ENCODE measurements around the gene ASTN2. TPM values are rescaled to one million over a fixed set of nuclear protein-coding genes. Genes with fewer than 3 reads are reported as not detected.

ASTN2 gene
- total and polyA plus RNA-seq, 2 donors (not counting 3 experiments of a cell fraction or from before 2014, with no cell fraction given): 1.0 to 1.9 TPM

GRCh38 chr9:116549061-116549664 lies 865.7 kb downstream of the ASTN2 start:
- no peaks in the 10 kb centered on the region for H3K27me3 ChIP-seq (ENCODE audit: control insufficient read depth in 2 of 2, insufficient read depth in 2 of 2, low read length in 2 of 2)
- H3K9ac ChIP-seq (replicated peaks; ENCODE audit: extremely low read depth, insufficient read depth, low read length): no peak overlapping the region
- no peaks in the 10 kb centered on the region for H3K4me1 ChIP-seq (ENCODE audit: control insufficient read depth, extremely low read depth, insufficient read depth, low read length)
- TF ChIP-seq MYC (IDR thresholded peaks at IDR 0.05; ENCODE audit: low read depth, low read length) (no peak), MAX (IDR thresholded peaks at IDR 0.05; ENCODE audit: insufficient read depth, insufficient read length) (no peak), EZH2 (IDR thresholded peaks at IDR 0.05; ENCODE audit: borderline replicate concordance, low read depth, low read length, severe bottlenecking) (no peak), CTCF (IDR thresholded peaks at IDR 0.05; ENCODE audit: extremely low read depth in 1 of 2, insufficient read depth in 1 of 2, low read depth in 1 of 2, low read length in 2 of 2) (no peak), POLR2A (IDR thresholded peaks at IDR 0.05; ENCODE audit: low read depth, low read length) (no peak), FOS (IDR thresholded peaks at IDR 0.05; ENCODE audit: borderline replicate concordance, insufficient read depth, low read length) (no peak), JUN (IDR thresholded peaks at IDR 0.05; ENCODE audit: borderline replicate concordance, insufficient read depth, insufficient read length, low read depth) (no peak), GATA2 (IDR thresholded peaks at IDR 0.05; ENCODE audit: insufficient read depth, insufficient read length, low read depth, low read length) (no peak), POLR2AphosphoS5 (IDR thresholded peaks at IDR 0.05; ENCODE audit: insufficient read depth, low read depth, low read length) (no peak)
- H3K4me2 ChIP-seq (ENCODE audit: insufficient read depth, low read length): no peak overlapping the region
- ChIA-PET CTCF (no interaction called here), POLR2A (no interaction called here)
- H3K27ac ChIP-seq (ENCODE audit: insufficient read depth, low read depth, low read length): no peak overlapping the region
- H2AFZ ChIP-seq (ENCODE audit: low read depth, low read length): no peak overlapping the region
- no peak for FAIRE-seq
- intact Hi-C loops (cut with micrococcal nuclease) (no loop called here), dilution Hi-C loops (cut with MboI; ENCODE audit: extremely low pct_ligation_motif_present, low sequenced_read_pairs) (no loop called here)
- no peak overlapping the region for H3K4me3 ChIP-seq (replicated peaks in 1 of 3; ENCODE audit: insufficient read depth in 1 of 3, low read depth in 1 of 3, low read length in 3 of 3)
- no peak for DNase-seq (ENCODE audit: low read depth, low spot score)
- no peaks in the 10 kb centered on the region for H3K36me3 ChIP-seq (ENCODE audit: control insufficient read depth in 2 of 2, extremely low read depth in 1 of 2, insufficient read depth in 2 of 2, low read length in 2 of 2)
- no peaks in the 10 kb centered on the region for H3K79me2 ChIP-seq (ENCODE audit: control insufficient read depth, insufficient read depth, low read length)
- H3K9me3 ChIP-seq (replicated peaks; ENCODE audit: control insufficient read depth, insufficient read depth, low read length): no peaks in the 10 kb centered on the region
- H3K9me1 ChIP-seq (replicated peaks; ENCODE audit: control insufficient read depth, extremely low read depth, insufficient read depth, low read length): no peaks in the 10 kb centered on the region
- no peaks in the 10 kb centered on the region for H4K20me1 ChIP-seq (replicated peaks; ENCODE audit: control insufficient read depth, extremely low read depth, insufficient read depth, low read length)
- no TSS peak for BruUV-seq (replicated peaks)

Measured in endothelial cell of umbilical vein (primary cell).